ENCODE measurements around the gene RAVER1. TPM values are rescaled to one million over a fixed set of nuclear protein-coding genes. Genes with fewer than 3 reads are reported as not detected.

The RAVER1 gene
- total RNA-seq, 4 donors from 2014 or later = 15.6 to 33.2 (median 21.8) TPM

Small RNAs within 50 kb of the gene (small RNA-seq; reads per million reads assigned to genes)
- 0 reads per million in 4 donors for gene AC011511.1
- 0 to 0.13 (median 0) reads per million in 4 donors for gene AC011511.4

Other genes starting within 250 kb of the RAVER1 start
- 10 to 100 TPM; 23.4 to 31.6 (median 26.2) TPM for gene SHFL, start 247.2 kb downstream of the RAVER1 start, total RNA-seq
- gene ANGPTL6, start 230.9 kb downstream of the RAVER1 start, total RNA-seq = not detected
- 10 to 100 TPM; 22.7 to 40.3 (median 31.5) TPM for gene PPAN, start 227.2 kb downstream of the RAVER1 start, total RNA-seq
- 10 to 100 TPM in 1 of 4 donors, 1 to 10 TPM in 2, under 1 TPM in 1; 0.96 to 15.7 (median 5.3) TPM for gene P2RY11, start 221.8 kb downstream of the RAVER1 start, total RNA-seq
- gene EIF3G, start 213.6 kb downstream of the RAVER1 start, total RNA-seq = 100 to 1,000 TPM; 295 to 323 (median 310) TPM
- 10 to 100 TPM; 28.1 to 50.6 (median 38.1) TPM for gene DNMT1, start 138.6 kb downstream of the RAVER1 start, total RNA-seq
- gene S1PR2, start 102.2 kb downstream of the RAVER1 start, total RNA-seq = 10 to 100 TPM in 3 of 4 donors, 1 to 10 TPM in 1; 7.5 to 24.5 (median 16.7) TPM
- 10 to 100 TPM; 45.8 to 86.0 (median 51.9) TPM for gene MRPL4, start 81.3 kb downstream of the RAVER1 start, total RNA-seq
- gene ICAM1, start 62.4 kb downstream of the RAVER1 start, total RNA-seq = 10 to 100 TPM in 3 of 4 donors, 1 to 10 TPM in 1; 8.8 to 33.0 (median 19.6) TPM
- gene ICAM4, start 46.6 kb downstream of the RAVER1 start, total RNA-seq = under 1 TPM in 1 of 4 donors, not detected in 3; 0.47 TPM
- under 1 TPM in 3 of 4 donors, not detected in 1; 0.12 to 0.54 (median 0.47) TPM for gene ICAM5, start 43.6 kb downstream of the RAVER1 start, total RNA-seq
- 1 to 10 TPM in 2 of 4 donors, under 1 TPM in 1, not detected in 1; 0.81 to 2.5 (median 1.1) TPM for gene ZGLP1, start 23.7 kb downstream of the RAVER1 start, total RNA-seq
- gene FDX2, start 17.5 kb downstream of the RAVER1 start, total RNA-seq = 10 to 100 TPM in 3 of 4 donors, 1 to 10 TPM in 1; 6.7 to 36.5 (median 16.6) TPM
- gene ICAM3, start 6.1 kb upstream of the RAVER1 start, total RNA-seq = 1 to 10 TPM; 3.4 to 9.3 (median 5.6) TPM
- gene TYK2, start 47.0 kb upstream of the RAVER1 start, total RNA-seq = 10 to 100 TPM; 40.8 to 77.2 (median 53.9) TPM
- gene CDC37, start 70.0 kb upstream of the RAVER1 start, total RNA-seq = 100 to 1,000 TPM; 144 to 177 (median 162) TPM
- gene PDE4A, start 87.0 kb upstream of the RAVER1 start, total RNA-seq = 10 to 100 TPM in 2 of 4 donors, 1 to 10 TPM in 2; 7.3 to 22.5 (median 10.0) TPM
- gene KEAP1, start 169.8 kb upstream of the RAVER1 start, total RNA-seq = 10 to 100 TPM; 62.1 to 80.3 (median 69.8) TPM
- 1 to 10 TPM in 1 of 4 donors, not detected in 3; 1.1 TPM for gene S1PR5, start 183.9 kb upstream of the RAVER1 start, total RNA-seq
- 10 to 100 TPM; 18.4 to 35.6 (median 24.9) TPM for gene ATG4D, start 210.4 kb upstream of the RAVER1 start, total RNA-seq
- gene KRI1, start 232.5 kb upstream of the RAVER1 start, total RNA-seq = 10 to 100 TPM; 16.0 to 28.0 (median 20.1) TPM
- gene CDKN2D, start 235.4 kb upstream of the RAVER1 start, total RNA-seq = 10 to 100 TPM in 2 of 4 donors, 1 to 10 TPM in 2; 5.4 to 15.9 (median 10.6) TPM

All from gastroesophageal sphincter (tissue), 4 donors.